Vagina (tissue), 2 donors: ENCODE data around the gene DGAT2L6. TPM values are rescaled to one million over a fixed set of nuclear protein-coding genes. Genes with fewer than 3 reads are reported as not detected.

Experiments
- DNase-seq, 2 donors: peaks; one replicate each; pipeline ENCODE4 v3.0.0-alpha.2; 2017; ENCODE audit errors: extremely low spot score in 2 of 2
- H3K27ac ChIP-seq: fragments of 200-600 bp; sonication (generic); one replicate; pipeline ENCODE4 v1.5.1; 2019
- H3K27me3 ChIP-seq: fragments of 200-600 bp; sonication (generic); one replicate; pipeline ENCODE4 v1.5.1; 2019
- H3K36me3 ChIP-seq, 2 donors: fragments of 200-600 bp; sonication (generic); one replicate each; pipeline ENCODE4 v1.5.1; 2017 to 2019
- H3K4me1 ChIP-seq: fragments of 200-600 bp; sonication (generic); one replicate; pipeline ENCODE4 v1.5.1; 2019
- H3K4me3 ChIP-seq, 2 donors: fragments of 200-600 bp; sonication (generic); 1 replicate in 1 of 2; 2 replicates in 1 of 2; pipeline ENCODE4 v1.5.1; 2016 to 2019
- H3K9me3 ChIP-seq: fragments of 200-600 bp; sonication (generic); one replicate; pipeline ENCODE4 v1.5.1; 2019
- POLR2A ChIP-seq, 2 donors: fragments of 450-650 bp; IDR thresholded peaks; one replicate each; pipeline ENCODE4 v1.6.1; 2017; ENCODE audit warnings: antibody characterized with exemption in 2 of 2, mild to moderate bottlenecking in 2 of 2, moderate library complexity in 2 of 2
- POLR2AphosphoS5 ChIP-seq, 2 donors: sonication (generic); formaldehyde crosslinking; IDR thresholded peaks; one replicate each; pipeline ENCODE4 v1.9.0; 2017; ENCODE audit warnings: antibody characterized with exemption in 2 of 2, mild to moderate bottlenecking in 2 of 2, low read depth in 1 of 2; ENCODE audit not compliant: insufficient read depth in 1 of 2
- intact Hi-C: fragments of 100-400 bp; cut with DNase I; formaldehyde crosslinking; loops from one replicate; pipeline ENCODE4 v1.15.1; 2023
- small RNA-seq: library from RNA; depleted of rRNA; stranded (forward); fragments of <200 nt; gene quantifications from one replicate; pipeline ENCODE3, GENCODE V24; 2016
- total RNA-seq: library from RNA; depleted of rRNA; stranded (reverse); fragments of >200 nt; gene quantifications from one replicate; pipeline ENCODE4 v1.2.3, GENCODE V29; 2016
- TF ChIP-seq, protein P1 (sequence below), 3 experiments: fragments of 450-650 bp in 2 of 3; fragments of 200-600 bp in 1 of 3; sonication (generic) in 1 of 3; IDR thresholded peaks; one replicate each; pipeline ENCODE4 v1.5.1; 2017 to 2019; ENCODE audit warnings: antibody characterized with exemption in 3 of 3, mild to moderate bottlenecking in 2 of 3, moderate library complexity in 2 of 3

Gene DGAT2L6
- total RNA-seq, 1 donor from 2014 or later = not detected

DNA sequence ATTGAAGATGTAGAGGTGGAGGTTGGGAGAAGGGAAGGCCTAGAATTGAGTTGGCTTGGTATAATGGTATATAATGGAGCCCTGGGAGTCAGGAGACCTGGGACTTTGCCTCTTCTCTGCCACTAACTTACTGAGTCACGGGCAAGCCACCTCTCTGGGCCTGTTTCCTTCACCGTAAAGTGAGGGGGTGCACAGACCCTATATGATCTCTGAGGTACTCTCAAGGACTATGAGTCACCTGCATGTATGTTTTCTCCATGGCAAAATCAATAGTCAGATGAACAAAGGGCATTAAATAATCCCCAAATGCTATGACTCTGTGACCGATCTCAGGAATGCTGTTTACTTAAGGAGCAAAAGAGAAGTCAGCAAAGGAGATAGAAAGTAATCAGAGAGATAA lies 77.6 kb downstream of the DGAT2L6 start:
- no peak overlapping the region for H3K4me3 ChIP-seq
- no peaks in the 10 kb centered on the region for H3K27me3 ChIP-seq
- intact Hi-C loops = no loop called here
- H3K4me1 ChIP-seq = no peaks in the 10 kb centered on the region
- DNase-seq = no peak
- H3K9me3 ChIP-seq = no peaks in the 10 kb centered on the region
- no peaks in the 10 kb centered on the region for H3K36me3 ChIP-seq
- H3K27ac ChIP-seq = no peak overlapping the region
- no peak for TF ChIP-seq POLR2A (IDR thresholded peaks at IDR 0.05)
- no peak for TF ChIP-seq POLR2AphosphoS5 (IDR thresholded peaks at IDR 0.05; ENCODE audit: insufficient read depth in 1 of 2, low read depth in 1 of 2)
- TF ChIP-seq, protein P1, sequence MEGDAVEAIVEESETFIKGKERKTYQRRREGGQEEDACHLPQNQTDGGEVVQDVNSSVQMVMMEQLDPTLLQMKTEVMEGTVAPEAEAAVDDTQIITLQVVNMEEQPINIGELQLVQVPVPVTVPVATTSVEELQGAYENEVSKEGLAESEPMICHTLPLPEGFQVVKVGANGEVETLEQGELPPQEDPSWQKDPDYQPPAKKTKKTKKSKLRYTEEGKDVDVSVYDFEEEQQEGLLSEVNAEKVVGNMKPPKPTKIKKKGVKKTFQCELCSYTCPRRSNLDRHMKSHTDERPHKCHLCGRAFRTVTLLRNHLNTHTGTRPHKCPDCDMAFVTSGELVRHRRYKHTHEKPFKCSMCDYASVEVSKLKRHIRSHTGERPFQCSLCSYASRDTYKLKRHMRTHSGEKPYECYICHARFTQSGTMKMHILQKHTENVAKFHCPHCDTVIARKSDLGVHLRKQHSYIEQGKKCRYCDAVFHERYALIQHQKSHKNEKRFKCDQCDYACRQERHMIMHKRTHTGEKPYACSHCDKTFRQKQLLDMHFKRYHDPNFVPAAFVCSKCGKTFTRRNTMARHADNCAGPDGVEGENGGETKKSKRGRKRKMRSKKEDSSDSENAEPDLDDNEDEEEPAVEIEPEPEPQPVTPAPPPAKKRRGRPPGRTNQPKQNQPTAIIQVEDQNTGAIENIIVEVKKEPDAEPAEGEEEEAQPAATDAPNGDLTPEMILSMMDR (IDR thresholded peaks at IDR 0.05) = no peak

Small RNA genes within 50 kb of the gene (small RNA-seq; reads per million reads assigned to genes)
- not detected for gene RNA5SP507

Other genes with a start within 250 kb of the DGAT2L6 start
- not detected for gene AWAT2, start 127.5 kb upstream of the DGAT2L6 start, total RNA-seq
- not detected for gene OTUD6A, start 115.0 kb upstream of the DGAT2L6 start, total RNA-seq
- gene IGBP1, start 44.0 kb upstream of the DGAT2L6 start, total RNA-seq = 43.2 TPM
- not detected for gene AWAT1, start 57.2 kb downstream of the DGAT2L6 start, total RNA-seq
- gene P2RY4, start 82.7 kb downstream of the DGAT2L6 start, total RNA-seq = not detected
- gene ARR3, start 90.9 kb downstream of the DGAT2L6 start, total RNA-seq = not detected
- gene RAB41, start 104.7 kb downstream of the DGAT2L6 start, total RNA-seq = not detected
- gene PDZD11, start 112.4 kb downstream of the DGAT2L6 start, total RNA-seq = 33.4 TPM
- gene KIF4A, start 112.6 kb downstream of the DGAT2L6 start, total RNA-seq = 2.2 TPM
- not detected for gene GDPD2, start 245.8 kb downstream of the DGAT2L6 start, total RNA-seq